Lower lobe of right lung (tissue), 2 donors: ENCODE results near the gene STYXL1. TPM values are rescaled to one million over a fixed set of nuclear protein-coding genes. Genes with fewer than 3 reads are reported as not detected.
A peak's percentile ranks its signal among the peaks of the same experiment; 100 is the strongest.
"Not testable (repeated sequence)": the region's sequence is repeated elsewhere in the genome, so short reads cannot be mapped to it uniquely, and the experiment has no call there.

Experiments used
- ATAC-seq, 2 donors: fragments of 200-7000 bp; cut with Tn5 transposase; one replicate each; pipeline ENCODE4 v1.9.1; 2020 to 2022; ENCODE audit warnings: mild to moderate bottlenecking in 2 of 2, moderate library complexity in 2 of 2
- DNase-seq: peaks from one replicate; pipeline ENCODE4 v3.0.0-alpha.2; 2020
- H3K27ac ChIP-seq: fragments of 200-600 bp; one replicate; pipeline ENCODE4 v1.8.0; 2022
- H3K27me3 ChIP-seq: fragments of 200-600 bp; one replicate; pipeline ENCODE4 v1.8.0; 2022; ENCODE audit warnings: low read depth
- H3K36me3 ChIP-seq: fragments of 200-600 bp; one replicate; pipeline ENCODE4 v1.8.0; 2022; ENCODE audit warnings: mild to moderate bottlenecking
- H3K4me1 ChIP-seq: fragments of 200-600 bp; one replicate; pipeline ENCODE4 v1.8.0; 2022
- H3K4me3 ChIP-seq: fragments of 200-600 bp; one replicate; pipeline ENCODE4 v1.8.0; 2022; ENCODE audit warnings: mild to moderate bottlenecking
- H3K9me3 ChIP-seq: fragments of 200-600 bp; one replicate; pipeline ENCODE4 v1.8.0; 2022
- intact Hi-C: fragments of 100-400 bp; cut with DNase I; formaldehyde crosslinking; loops from one replicate; pipeline ENCODE4 v1.11.0; 2022
- total RNA-seq: library from RNA; stranded (reverse); fragmentation: NEBNext Ultra II Directional; extraction: Animal tissue kit (Norgen Biotek cat#: 25700); gene quantifications from one replicate; pipeline ENCODE4 v1.2.1, GENCODE V29; 2021
- TF ChIP-seq, protein P1 (sequence below): fragments of 200-600 bp; IDR thresholded peaks from one replicate; pipeline ENCODE4 v1.8.0; 2022; ENCODE audit warnings: antibody characterized with exemption, mild to moderate bottlenecking
- donor health status: DM: no; HTN: yes; CAD: no; lungs with severe emphysema.

STYXL1 gene
- total RNA-seq, 1 donor from 2014 or later: 25.6 TPM

DNA sequence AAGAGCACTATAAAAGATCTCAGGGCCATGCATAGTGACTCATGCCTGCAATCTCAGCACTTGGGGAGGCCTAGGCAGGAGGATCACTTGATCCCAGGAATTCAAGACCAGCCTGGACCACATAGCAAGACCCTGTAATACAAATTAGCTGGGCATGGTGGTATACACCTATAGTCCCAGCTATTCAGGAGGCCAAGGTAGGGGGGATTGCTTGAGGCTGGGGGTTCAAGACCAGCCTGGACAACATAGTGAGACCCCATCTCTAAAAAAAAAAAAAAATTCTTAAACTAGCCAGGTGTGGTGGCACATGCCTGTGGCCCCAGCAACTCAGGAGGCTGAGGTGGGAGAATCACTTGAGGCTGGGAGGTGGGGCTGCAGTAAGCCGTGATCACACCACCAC, 15.8 kb downstream of the STYXL1 start:
- no peak for DNase-seq
- intact Hi-C loops: no loop called here
- Histone ChIP-seq H3K27ac (no peak overlapping the region), H3K27me3 (no peaks in the 10 kb centered on the region), H3K9me3 (no peaks in the 10 kb centered on the region), H3K36me3 (peaks cover 16% of the 10 kb centered on the region), H3K4me1 (no peaks in the 10 kb centered on the region), H3K4me3 (no peak overlapping the region)
- TF ChIP-seq, protein P1, sequence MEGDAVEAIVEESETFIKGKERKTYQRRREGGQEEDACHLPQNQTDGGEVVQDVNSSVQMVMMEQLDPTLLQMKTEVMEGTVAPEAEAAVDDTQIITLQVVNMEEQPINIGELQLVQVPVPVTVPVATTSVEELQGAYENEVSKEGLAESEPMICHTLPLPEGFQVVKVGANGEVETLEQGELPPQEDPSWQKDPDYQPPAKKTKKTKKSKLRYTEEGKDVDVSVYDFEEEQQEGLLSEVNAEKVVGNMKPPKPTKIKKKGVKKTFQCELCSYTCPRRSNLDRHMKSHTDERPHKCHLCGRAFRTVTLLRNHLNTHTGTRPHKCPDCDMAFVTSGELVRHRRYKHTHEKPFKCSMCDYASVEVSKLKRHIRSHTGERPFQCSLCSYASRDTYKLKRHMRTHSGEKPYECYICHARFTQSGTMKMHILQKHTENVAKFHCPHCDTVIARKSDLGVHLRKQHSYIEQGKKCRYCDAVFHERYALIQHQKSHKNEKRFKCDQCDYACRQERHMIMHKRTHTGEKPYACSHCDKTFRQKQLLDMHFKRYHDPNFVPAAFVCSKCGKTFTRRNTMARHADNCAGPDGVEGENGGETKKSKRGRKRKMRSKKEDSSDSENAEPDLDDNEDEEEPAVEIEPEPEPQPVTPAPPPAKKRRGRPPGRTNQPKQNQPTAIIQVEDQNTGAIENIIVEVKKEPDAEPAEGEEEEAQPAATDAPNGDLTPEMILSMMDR: no peak
- ATAC-seq: no peak

- not testable (repeated sequence) for H3K4me3 ChIP-seq, H3K9me3 ChIP-seq, H3K27me3 ChIP-seq, DNase-seq, ATAC-seq, H3K27ac ChIP-seq, H3K4me1 ChIP-seq
- H3K36me3 ChIP-seq: peaks cover 25% of the 10 kb centered on the region
- intact Hi-C loops: loop anchor here (10.0 kb wide), 1 partner anchor 165 kb away; no protein-coding TSS in a partner anchor
Measured at GRCh38 chr7:76029682-76030081, 18.1 kb downstream of the STYXL1 start.

DNA sequence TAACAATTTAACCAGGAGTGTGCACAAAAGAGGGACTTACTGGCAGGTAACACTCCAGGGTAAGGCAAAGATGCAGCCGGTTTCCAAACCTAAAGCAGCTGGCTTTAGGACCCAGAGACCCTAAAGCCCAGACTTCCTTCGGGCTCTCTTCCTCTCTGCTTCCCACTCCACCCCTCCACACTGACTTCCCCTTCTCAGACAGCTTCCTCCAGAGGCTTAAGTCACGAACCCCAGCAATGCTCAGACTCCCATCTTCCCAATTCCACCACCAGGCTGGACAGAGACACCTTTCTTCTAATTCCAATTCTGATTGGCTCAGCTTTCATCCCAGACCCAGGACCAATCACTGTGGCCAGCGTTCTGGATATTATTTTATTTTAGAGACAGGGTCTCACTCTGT, 24.8 kb downstream of the STYXL1 start:
- H3K36me3 ChIP-seq: peaks cover 34% of the 10 kb centered on the region
- intact Hi-C loops: loop anchor here (10.0 kb wide), 1 partner anchor 158 kb away; no protein-coding TSS in a partner anchor
- H3K4me1 ChIP-seq: peaks cover 11% of the 10 kb centered on the region
- no peaks in the 10 kb centered on the region for H3K27me3 ChIP-seq
- ATAC-seq (peak; percentile 73 to 80), DNase-seq (no peak)
- no peaks in the 10 kb centered on the region for H3K9me3 ChIP-seq
- no peak overlapping the region for H3K27ac ChIP-seq
- H3K4me3 ChIP-seq: no peak overlapping the region
- TF ChIP-seq, protein P1: no peak

- Histone ChIP-seq H3K27ac (no peak overlapping the region), H3K36me3 (peaks cover 27% of the 10 kb centered on the region), H3K9me3 (no peaks in the 10 kb centered on the region), H3K27me3 (no peaks in the 10 kb centered on the region), H3K4me3 (no peak overlapping the region), H3K4me1 (peaks cover 11% of the 10 kb centered on the region)
- ATAC-seq (no peak), DNase-seq (no peak)
- TF ChIP-seq, protein P1: no peak
- intact Hi-C loops: loop anchor here (10.0 kb wide), 1 partner anchor 157 kb away; no protein-coding TSS in a partner anchor
Measured at GRCh38 chr7:76022026-76022780, 25.6 kb downstream of the STYXL1 start.

DNA sequence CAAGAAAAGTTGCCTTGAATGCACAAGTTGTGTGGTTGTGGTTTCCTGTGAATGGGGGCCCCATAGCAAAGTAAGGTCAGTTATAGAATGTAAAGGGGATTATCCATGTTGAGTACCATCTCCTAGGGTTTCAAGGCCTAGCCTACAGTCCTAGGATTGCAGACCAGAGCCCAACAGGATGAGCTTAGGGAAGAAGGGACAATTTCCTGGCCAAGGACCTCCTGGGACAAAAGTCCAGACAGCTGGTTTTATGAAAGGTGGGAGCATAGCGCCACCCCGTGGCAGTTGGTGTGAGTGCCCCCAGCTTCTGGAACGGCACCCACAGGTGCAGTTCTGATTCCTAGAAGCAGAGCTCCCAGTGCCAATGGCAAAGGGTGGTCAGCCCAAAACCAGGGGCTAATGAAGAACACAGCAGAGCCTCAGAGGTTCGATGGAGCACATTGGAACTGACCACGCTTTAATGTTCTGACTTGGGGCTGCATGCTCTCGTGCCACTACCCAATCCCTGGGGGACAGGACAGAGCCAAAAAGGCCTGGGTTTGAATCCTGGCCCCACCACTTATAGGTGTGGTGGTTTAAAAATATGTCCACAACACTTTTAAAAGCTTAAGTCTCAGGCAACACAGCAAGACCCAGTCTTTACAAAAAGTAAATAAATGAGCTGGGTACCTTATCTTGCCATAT, 27.6 kb downstream of the STYXL1 start:
- Histone ChIP-seq H3K27ac (no peak overlapping the region), H3K27me3 (no peaks in the 10 kb centered on the region), H3K9me3 (no peaks in the 10 kb centered on the region), H3K4me1 (peaks cover 11% of the 10 kb centered on the region), H3K4me3 (no peak overlapping the region), H3K36me3 (peaks cover 20% of the 10 kb centered on the region)
- TF ChIP-seq, protein P1: peak; percentile 91
- DNase-seq (peak; percentile 82), ATAC-seq (peak; percentile 81)
- intact Hi-C loops: loop anchor here (10.0 kb wide), 1 partner anchor 155 kb away; no protein-coding TSS in a partner anchor

DNA sequence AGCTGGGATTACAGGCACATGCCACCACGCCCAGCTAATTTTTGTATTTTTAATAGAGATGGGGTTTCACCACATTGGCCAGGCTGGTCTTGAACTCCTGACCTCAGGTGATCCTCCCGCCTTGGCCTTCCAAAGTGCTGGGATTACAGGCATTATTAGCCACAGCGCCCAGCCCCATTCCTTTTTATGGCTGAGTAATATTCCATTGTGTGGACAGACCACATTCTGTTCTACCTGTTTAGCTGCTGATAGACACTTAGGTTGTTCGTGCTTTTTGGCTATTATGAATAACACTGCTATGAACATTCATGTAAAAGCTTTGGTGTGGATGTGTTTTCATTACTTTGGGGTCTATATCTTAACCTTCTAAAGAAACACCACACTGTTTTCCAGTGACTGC, 29.3 kb downstream of the STYXL1 start:
- Histone ChIP-seq H3K36me3 (peaks cover 17% of the 10 kb centered on the region), H3K4me1 (peaks cover 11% of the 10 kb centered on the region)
- H3K9me3 ChIP-seq, H3K27me3 ChIP-seq, intact Hi-C loops, H3K4me3 ChIP-seq, DNase-seq, H3K27ac ChIP-seq, ATAC-seq: not testable (repeated sequence)
